Adrenal gland (tissue), 12 donors: Measurements from ENCODE around the gene RAB20. TPM values are rescaled to one million over a fixed set of nuclear protein-coding genes. Genes with fewer than 3 reads are reported as not detected.

Experiments used
- DNase-seq, 7 donors: peaks; one replicate each; pipeline ENCODE4 v3.0.0-alpha.2; 2019 to 2020
- H3K27ac ChIP-seq, 5 donors: fragments of 200-600 bp; sonication (generic) in 4 of 5; 1 replicate in 3 of 5; 2 replicates in 2 of 5; pipeline versions ENCODE4 v1.5.1 to v1.8.0; 2016 to 2020; ENCODE audit warnings: mild to moderate bottlenecking in 1 of 5
- H3K27me3 ChIP-seq: fragments of 200-600 bp; 2 replicates; pipeline ENCODE4 v1.8.0; 2021
- H3K36me3 ChIP-seq, 2 donors: fragments of 200-600 bp; replicated peaks in 1 of 2; 1 replicate in 1 of 2; 2 replicates in 1 of 2; pipeline versions ENCODE4 v1.5.1 to v1.8.0; 2018 to 2022
- H3K4me1 ChIP-seq, 2 donors: fragments of 200-600 bp; replicated peaks in 1 of 2; 1 replicate in 1 of 2; 2 replicates in 1 of 2; pipeline versions ENCODE4 v1.5.1 to v1.8.0; 2018 to 2021
- H3K4me3 ChIP-seq, 4 donors: fragments of 200-600 bp; sonication (generic) in 3 of 4; one replicate each; pipeline ENCODE4 v1.5.1; 2016 to 2018
- H3K9me3 ChIP-seq, 3 donors: fragments of 200-600 bp; sonication (generic) in 1 of 3; replicated peaks in 1 of 3; 1 replicate in 2 of 3; 2 replicates in 1 of 3; pipeline versions ENCODE4 v1.5.1 to v1.8.0; 2016 to 2021
- POLR2A ChIP-seq, 2 donors: fragments of 450-650 bp; IDR thresholded peaks; one replicate each; pipeline ENCODE4 v1.6.1; 2017; ENCODE audit warnings: antibody characterized with exemption in 2 of 2, mild to moderate bottlenecking in 2 of 2, moderate library complexity in 1 of 2
- WGBS, 4 donors: extraction: QIAGEN DNeasy Blood & Tissue Kit in 2 of 4; methylation state at CpG; one replicate each; pipeline versions ENCODE4 v1.1.5 to v1.1.7; 2013 to 2017; 5-methylcytosine and 5-hydroxymethylcytosine counted together
- intact Hi-C, 2 donors: fragments of 100-400 bp; cut with DNase I; formaldehyde crosslinking; loops; one replicate each; pipeline versions ENCODE4 v1.14.1 to v1.15.0; 2022 to 2023
- polyA plus RNA-seq, 3 donors: library from polyadenylated mRNA; stranded (reverse); fragments of 200-250 nt in 2 of 3; fragments of 350-450 nt in 1 of 3; fragmentation: Illumina TruSeq in 1 of 3; extraction: RNeasy Lipid Tissue Mini Kit (QIAGEN cat#74804) in 1 of 3; gene quantifications; one replicate each; pipeline ENCODE4 v1.2.3, GENCODE V29; 2013 to 2014
- total RNA-seq, 9 donors: library from RNA; depleted of rRNA in 4 of 9; stranded (reverse); fragments of >200 nt in 4 of 9; fragments of 120-200 nt in 1 of 9; fragmentation: NEBNext Ultra II Directional in 1 of 9; extraction: Animal tissue kit (Norgen Biotek cat#: 25700) in 1 of 9; gene quantifications; one replicate each; pipeline versions ENCODE4 v1.1.0 to v1.2.4, GENCODE V29; 2013 to 2023
- TF ChIP-seq, protein P1 (sequence below), 6 experiments: fragments of 450-650 bp in 4 of 6; fragments of 200-600 bp in 2 of 6; sonication (generic) in 1 of 6; IDR thresholded peaks; 1 replicate in 5 of 6; 2 replicates in 1 of 6; pipeline versions ENCODE4 v1.5.1 to v1.8.0; 2016 to 2021; ENCODE audit warnings: antibody characterized with exemption in 6 of 6, mild to moderate bottlenecking in 2 of 6, moderate library complexity in 1 of 6
- donor health status: healthy with polysubstance abuse.
- donor health status: Bipolar disorder and iron deficiency.
- donor health status: DM: yes; HTN: yes; CAD: no.
- donor health status: DM: no; HTN: no; CAD: no.
- donor health status: DM: no; HTN: no; CAD: no.
- donor health status: DM: yes; HTN: yes; CAD: no.

Gene RAB20
- total and polyA plus RNA-seq, 12 donors: 15.0 to 259 (median 40.5) TPM

DNA sequence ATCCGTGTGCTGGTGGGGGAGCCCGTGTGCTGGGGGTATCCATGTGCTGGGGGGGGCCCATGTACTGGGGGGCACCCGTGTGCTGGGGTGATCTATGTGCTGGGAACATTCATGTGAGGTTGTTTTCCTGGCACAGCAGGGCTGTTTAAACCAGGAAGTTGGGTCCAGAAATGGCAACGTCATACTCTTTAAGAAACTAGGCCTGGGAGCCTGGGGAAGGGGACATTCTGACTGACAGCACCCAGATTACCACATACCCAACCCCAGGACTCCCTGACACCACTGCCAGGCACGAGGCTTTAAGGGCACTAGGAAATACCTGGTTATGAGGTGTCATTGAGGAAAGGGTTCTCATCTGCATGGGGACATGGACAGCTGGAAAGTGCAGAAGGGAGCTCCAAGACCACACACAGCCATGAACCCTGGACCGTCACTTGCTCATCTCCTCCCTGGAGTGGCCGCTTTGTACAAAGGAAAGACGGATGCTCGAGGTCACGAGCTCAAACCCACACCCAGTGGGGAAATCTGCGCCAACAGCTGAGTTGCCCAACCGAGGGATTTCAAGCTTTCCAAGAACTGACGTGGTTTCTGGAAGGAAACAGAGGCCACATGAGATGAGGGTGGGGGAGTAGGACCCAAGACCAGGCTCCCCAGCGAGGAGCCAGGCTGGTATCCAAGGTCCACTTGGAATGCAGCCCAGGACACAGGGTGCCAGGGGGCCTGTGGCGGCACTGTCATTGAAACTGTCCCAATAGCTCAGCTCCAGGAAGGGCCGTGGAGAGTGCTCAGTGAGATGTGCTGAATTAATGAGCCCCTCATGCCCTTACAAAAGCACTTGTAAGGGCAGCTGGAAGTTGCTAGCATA, 40.9 kb downstream of the RAB20 start:
- 13 to 28% (median 21%) methylated on average over 13 to 16 of the region's 16 CpGs for WGBS, 4 donors
- intact Hi-C loops: no loop called here

DNA sequence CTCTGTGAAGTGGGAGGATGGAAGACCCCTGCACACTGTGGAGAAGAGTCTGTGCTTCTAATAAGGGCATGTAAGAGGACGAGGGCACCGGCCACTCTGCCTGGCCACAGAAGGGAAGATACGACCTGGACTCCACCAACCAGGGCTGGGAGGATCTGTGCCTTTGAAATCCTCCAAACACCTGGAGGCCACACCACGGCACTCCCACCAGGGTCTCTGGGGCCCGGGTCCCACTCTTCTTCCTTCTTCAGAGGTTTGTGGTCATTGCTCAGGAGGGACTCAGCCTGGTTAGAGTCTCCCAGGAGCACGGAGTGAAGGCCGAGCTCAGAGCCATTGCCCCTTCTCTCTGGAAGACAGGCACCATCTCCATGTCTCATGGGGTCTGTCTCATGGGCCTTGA, 42.0 kb downstream of the RAB20 start:
- TF ChIP-seq, protein P1, sequence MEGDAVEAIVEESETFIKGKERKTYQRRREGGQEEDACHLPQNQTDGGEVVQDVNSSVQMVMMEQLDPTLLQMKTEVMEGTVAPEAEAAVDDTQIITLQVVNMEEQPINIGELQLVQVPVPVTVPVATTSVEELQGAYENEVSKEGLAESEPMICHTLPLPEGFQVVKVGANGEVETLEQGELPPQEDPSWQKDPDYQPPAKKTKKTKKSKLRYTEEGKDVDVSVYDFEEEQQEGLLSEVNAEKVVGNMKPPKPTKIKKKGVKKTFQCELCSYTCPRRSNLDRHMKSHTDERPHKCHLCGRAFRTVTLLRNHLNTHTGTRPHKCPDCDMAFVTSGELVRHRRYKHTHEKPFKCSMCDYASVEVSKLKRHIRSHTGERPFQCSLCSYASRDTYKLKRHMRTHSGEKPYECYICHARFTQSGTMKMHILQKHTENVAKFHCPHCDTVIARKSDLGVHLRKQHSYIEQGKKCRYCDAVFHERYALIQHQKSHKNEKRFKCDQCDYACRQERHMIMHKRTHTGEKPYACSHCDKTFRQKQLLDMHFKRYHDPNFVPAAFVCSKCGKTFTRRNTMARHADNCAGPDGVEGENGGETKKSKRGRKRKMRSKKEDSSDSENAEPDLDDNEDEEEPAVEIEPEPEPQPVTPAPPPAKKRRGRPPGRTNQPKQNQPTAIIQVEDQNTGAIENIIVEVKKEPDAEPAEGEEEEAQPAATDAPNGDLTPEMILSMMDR (IDR thresholded peaks at IDR 0.05): no peak
- TF ChIP-seq POLR2A (IDR thresholded peaks at IDR 0.05): no peak
- no peaks in the 10 kb centered on the region for H3K27me3 ChIP-seq
- H3K27ac ChIP-seq: peak overlapping the region in 3 of 5 donors; percentile 68 to 95 (median 80)
- no peak for DNase-seq
- intact Hi-C loops: loop anchor here in 1 of 2 donors (5.0 kb wide), 1 partner anchor 43 kb away; the partner anchor contains the start of gene RAB20
- H3K9me3 ChIP-seq: no peaks in the 10 kb centered on the region
- 91 to 96% (median 94%) methylated on average over 3 to 7 of the region's 7 CpGs for WGBS, 4 donors
- peaks cover 20 to 44% of the 10 kb centered on the region in 2 donors for H3K4me1 ChIP-seq
- peaks cover 0 to 10% of the 10 kb centered on the region in 2 donors for H3K36me3 ChIP-seq
- no peak overlapping the region for H3K4me3 ChIP-seq

More for the DNA sequence above, 40.9 kb downstream of the RAB20 start:
- peaks cover 30 to 56% of the 10 kb centered on the region in 2 donors for H3K4me1 ChIP-seq
- peaks cover 0 to 10% of the 10 kb centered on the region in 2 donors for H3K36me3 ChIP-seq
- peak in 1 of 2 donors; percentile 44 for TF ChIP-seq POLR2A (IDR thresholded peaks at IDR 0.05)
- TF ChIP-seq, protein P1 (IDR thresholded peaks at IDR 0.05): no peak
- peak overlapping the region; percentile 34 to 95 (median 71) for H3K27ac ChIP-seq
- H3K9me3 ChIP-seq: no peaks in the 10 kb centered on the region
- H3K27me3 ChIP-seq: no peaks in the 10 kb centered on the region
- peak; percentile 92 to 97 (median 96) for DNase-seq
- H3K4me3 ChIP-seq: no peak overlapping the region

DNA sequence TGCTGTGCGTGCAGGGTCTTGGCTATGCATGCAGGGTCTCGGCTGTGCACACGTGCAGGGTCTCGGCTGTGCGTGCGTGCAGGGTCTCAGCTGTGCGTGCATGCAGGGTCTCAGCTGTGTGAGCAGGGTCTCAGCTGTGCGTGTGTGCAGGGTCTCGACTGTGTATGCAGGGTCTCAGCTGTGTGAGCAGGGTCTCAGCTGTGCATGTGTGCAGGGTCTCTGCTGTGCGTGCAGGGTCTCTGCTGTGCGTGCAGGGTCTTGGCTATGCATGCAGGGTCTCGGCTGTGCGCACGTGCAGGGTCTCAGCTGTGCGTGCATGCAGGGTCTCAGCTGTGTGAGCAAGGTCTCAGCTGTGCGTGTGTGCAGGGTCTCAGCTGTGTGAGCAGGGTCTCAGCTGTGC, 42.5 kb downstream of the RAB20 start:
- peaks cover 18 to 39% of the 10 kb centered on the region in 2 donors for H3K4me1 ChIP-seq
- no peaks in the 10 kb centered on the region for H3K9me3 ChIP-seq
- peaks cover 0 to 11% of the 10 kb centered on the region in 2 donors for H3K36me3 ChIP-seq
- no peaks in the 10 kb centered on the region for H3K27me3 ChIP-seq
- WGBS, 4 donors: 90 to 96% (median 96%) methylated on average over 10 to 16 of the region's 16 CpGs
- no peak overlapping the region for H3K4me3 ChIP-seq
- peak overlapping the region in 1 of 5 donors; percentile 95 for H3K27ac ChIP-seq
- TF ChIP-seq, protein P1 (IDR thresholded peaks at IDR 0.05): no peak
- TF ChIP-seq POLR2A (IDR thresholded peaks at IDR 0.05): no peak
- intact Hi-C loops: loop anchor here in 1 of 2 donors (5.0 kb wide), 1 partner anchor 43 kb away; the partner anchor contains the start of gene RAB20
- DNase-seq: no peak

DNA sequence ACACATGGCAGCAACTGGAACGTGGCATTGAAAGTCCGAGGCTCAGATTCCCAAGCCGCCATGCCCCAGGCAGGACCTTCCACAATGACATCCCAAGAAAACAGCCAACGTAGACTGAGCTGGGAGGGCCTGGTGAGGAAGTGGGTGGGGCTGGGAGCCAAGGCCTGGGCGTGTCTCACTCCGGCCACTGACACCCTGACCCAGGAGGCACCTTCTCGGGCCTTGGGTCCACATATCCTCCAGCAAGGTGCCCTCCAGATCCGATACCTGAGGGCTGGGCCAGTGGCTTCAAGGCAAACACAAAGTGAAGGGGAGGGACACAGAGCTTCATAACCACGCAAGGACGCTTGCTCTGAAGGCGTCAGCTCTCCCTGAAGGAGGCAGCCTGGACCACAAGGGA, 43.0 kb downstream of the RAB20 start:
- H3K4me3 ChIP-seq: no peak overlapping the region
- intact Hi-C loops: loop anchor here in 1 of 2 donors (5.0 kb wide), 1 partner anchor 44 kb away; the partner anchor contains the start of gene RAB20
- peaks cover 18 to 35% of the 10 kb centered on the region in 2 donors for H3K4me1 ChIP-seq
- WGBS, 4 donors: 78 to 87% (median 81%) methylated on average over 4 to 11 of the region's 11 CpGs
- H3K27ac ChIP-seq: peak overlapping the region in 1 of 5 donors; percentile 40
- peaks cover 0 to 12% of the 10 kb centered on the region in 2 donors for H3K36me3 ChIP-seq
- no peaks in the 10 kb centered on the region for H3K27me3 ChIP-seq
- H3K9me3 ChIP-seq: no peaks in the 10 kb centered on the region
- TF ChIP-seq POLR2A (IDR thresholded peaks at IDR 0.05): no peak
- TF ChIP-seq, protein P1 (IDR thresholded peaks at IDR 0.05): no peak
- no peak for DNase-seq
